DMS 273 treated with DMSO at 0.1 percent for 48 hours (cell line): ENCODE results near the gene IL20RB.
A peak's percentile ranks its signal among the peaks of the same experiment; 100 is the strongest.
"Not testable (repeated sequence)": the region's sequence is repeated elsewhere in the genome, so short reads cannot be mapped to it uniquely, and the experiment has no call there.

Source experiments
- DNase-seq: peaks from one replicate; lab custom pipeline; 2025; lab: John Stamatoyannopoulos, UW

IL20RB gene

DNA sequence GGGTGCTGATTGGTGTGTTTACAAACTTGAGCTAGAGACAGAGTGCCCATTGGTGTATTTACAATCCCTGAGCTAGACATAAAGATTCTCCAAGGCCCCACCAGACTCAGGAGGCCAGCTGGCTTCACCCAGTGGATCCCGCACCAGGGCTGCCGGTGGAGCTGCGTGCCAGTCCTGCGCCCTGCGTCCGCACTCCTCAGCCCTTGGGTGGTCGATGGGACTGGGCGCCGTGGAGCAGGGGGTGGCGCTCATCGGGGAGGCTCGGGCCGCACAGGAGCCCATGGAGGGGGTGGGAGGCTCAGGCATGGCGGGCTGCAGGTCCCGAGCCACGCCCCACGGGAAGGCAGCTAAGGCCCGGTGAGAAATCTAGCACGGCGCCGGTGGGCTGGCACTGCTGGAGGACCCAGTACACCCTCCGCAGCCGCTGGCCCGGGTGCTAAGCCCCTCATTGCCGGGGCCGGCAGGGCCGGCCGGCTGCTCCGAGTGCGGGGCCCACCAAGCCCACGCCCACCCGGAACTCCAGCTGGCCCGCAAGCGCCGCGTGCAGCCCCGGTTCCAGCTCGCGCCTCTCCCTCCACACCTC, 29.7 kb downstream of the IL20RB start:
- not testable (repeated sequence) for DNase-seq

DNA sequence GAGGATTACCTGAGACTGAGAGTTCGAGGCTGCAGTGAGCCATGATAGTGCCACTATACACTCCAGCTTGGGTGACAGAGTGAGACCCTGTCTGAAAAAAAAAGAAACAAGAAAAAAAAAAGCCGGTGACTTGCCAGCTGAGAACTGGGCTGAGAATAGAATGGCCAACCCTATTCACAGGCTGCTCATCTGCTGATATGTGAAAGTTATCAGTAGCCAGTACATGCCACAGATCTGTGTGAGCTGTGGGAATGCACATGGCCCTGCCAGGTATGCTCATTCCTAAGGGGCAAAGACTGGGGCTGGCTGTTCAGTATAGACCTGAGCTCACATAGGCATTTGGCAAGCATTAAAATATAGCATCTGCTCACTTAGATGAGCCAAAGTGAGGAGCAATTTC, 30.9 kb downstream of the IL20RB start:
- DNase-seq = no peak

GRCh38 chr3:136989781-136990524, 32.2 kb downstream of the IL20RB start:
- DNase-seq = no peak

GRCh38 chr3:136990826-136991225, 33.0 kb downstream of the IL20RB start:
- DNase-seq = peak; percentile 93

- DNase-seq = peak; percentile 84
These were observed 34.3 kb downstream of the IL20RB start for GRCh38 chr3:136992115-136992514.

DNA sequence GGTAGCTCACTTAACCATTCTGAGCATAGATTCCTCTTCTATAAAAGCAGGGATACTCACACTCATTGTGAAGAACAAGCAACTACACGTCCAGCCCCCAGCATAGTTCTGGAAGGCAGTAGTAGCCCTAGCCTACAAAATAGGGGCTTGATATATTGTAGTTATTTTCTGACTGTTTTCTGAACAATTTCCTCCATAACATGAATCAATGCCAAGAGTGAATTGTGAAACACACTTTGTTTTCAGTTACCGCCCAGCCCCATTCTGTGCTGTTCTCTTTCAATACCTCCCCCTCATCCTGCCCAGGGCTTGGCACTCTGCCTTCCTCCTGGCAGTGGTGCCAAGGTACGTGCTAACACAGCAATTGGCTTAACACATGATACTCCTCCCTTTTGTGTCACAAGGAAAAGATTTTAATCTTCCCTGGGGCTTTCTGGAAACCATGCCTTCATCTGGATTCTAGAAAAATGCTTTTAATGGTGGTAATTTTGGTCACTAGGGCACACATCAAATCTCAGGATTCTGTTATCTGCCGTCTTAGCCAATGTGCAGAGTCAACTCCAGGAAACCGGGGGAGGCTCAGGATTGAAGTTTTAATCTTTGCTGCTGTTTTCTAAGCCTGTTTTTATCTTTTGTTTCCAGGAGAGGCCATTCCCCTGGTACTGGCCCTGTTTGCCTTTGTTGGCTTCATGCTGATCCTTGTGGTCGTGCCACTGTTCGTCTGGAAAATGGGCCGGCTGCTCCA, 37.2 kb downstream of the IL20RB start:
- DNase-seq = peak; percentile 86

DNA sequence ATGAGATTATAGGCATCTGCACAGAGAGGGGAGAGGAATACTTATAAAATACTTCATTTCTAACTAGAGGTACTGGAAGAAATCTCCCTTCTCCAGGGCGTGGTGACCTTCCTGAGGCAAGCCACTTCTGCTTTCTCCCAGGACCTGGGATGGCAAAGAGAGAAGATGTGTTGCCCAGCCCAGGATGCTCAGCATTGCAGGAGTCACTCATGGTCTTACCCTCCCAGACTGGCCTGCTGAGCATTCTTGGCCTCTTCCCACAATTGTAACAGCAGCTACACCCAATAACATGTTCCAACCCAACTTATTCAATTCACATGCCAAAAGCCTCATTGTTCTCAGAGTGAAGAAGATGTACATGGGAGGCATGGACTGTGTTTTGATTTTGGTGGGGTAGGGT, 37.9 kb downstream of the IL20RB start:
- DNase-seq = no peak

DNA sequence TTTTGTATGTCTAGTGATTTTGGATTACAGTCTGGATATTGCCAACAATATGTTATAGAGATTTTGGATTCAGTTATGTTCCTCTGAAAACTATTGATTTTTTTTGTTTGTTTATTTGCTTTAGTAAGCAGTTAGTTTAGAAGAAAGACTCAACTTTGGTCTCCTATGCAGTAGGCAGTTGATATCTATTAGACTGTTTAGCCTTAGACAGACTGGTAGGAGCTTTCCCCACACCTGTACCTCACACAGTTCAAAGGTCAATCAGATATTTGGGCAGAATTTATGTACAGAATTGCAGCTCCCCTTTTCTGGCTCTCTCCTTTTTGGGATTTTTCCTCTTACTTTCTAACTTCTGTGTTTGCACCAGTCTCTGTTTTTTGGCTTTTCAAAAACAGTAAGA, 42.3 kb downstream of the IL20RB start:
- DNase-seq = no peak

GRCh38 chr3:137007376-137007775, 49.6 kb downstream of the IL20RB start:
- DNase-seq = not testable (repeated sequence)

DNA sequence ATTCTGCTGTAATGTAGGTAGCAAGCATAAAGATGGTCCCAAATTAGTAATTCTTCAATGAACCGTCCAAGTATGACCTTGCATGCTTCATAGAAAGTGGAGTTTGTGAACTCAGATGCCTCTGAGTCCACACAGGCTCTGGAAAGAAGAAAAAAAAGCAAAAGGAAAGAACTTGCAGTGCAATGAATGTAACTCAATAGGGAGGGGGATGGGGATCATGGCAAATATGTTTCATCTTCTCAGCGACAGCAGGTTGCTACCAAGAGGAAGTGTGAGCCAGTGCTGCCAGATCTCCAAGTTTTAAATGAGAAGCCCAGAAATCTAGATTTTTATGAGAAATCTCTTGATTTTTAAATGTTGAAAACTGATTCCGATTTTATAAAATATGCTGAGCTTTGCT, 50.3 kb downstream of the IL20RB start:
- DNase-seq = no peak

- DNase-seq = no peak
These were observed 51.2 kb downstream of the IL20RB start for GRCh38 chr3:137008976-137009375.

- DNase-seq = no peak
These were observed 52.4 kb downstream of the IL20RB start for GRCh38 chr3:137010137-137010536.

DNA sequence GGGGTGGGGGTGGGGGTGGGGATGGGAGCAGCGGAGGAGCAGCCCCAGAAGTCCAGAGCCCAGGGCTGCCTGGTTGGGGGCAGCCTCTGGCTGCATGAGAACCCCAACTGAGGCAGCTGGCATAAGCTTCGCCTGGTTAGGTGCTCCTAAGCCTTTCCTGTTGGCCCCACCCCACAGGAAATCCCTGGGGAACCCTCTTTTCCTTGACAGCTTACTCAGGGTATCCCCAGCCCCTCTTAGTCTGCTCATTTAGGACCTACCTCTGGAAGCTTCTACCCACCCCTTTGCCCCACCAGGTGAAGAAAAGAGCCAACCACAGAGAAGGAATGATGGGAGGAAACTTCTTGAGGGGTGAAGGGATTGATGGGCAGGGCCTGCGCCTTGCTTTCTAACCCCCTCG, 53.4 kb downstream of the IL20RB start:
- DNase-seq = no peak

DNA sequence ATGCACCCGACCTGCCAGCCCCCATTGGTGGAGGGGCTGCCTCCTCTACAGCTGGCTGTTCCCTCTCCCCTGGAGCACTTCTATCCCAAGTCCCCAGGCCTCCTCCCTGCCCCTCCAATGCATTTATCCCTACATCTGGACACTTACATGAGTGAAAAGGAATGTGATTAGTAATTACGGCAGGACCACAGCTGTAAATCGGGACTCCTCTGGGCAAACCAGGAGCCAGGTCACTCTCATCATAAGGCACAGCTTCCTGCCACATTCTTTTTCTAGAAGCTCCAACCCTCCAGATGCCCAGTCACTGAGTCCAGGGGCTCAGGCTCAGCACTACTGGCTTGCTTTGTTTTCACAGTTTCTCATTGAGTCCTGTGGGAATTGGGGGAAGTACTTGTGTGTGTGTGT, 54.3 kb downstream of the IL20RB start:
- no peak for DNase-seq

- DNase-seq = peak; percentile 42
These were observed 56.3 kb downstream of the IL20RB start for GRCh38 chr3:137013951-137014688.

DNA sequence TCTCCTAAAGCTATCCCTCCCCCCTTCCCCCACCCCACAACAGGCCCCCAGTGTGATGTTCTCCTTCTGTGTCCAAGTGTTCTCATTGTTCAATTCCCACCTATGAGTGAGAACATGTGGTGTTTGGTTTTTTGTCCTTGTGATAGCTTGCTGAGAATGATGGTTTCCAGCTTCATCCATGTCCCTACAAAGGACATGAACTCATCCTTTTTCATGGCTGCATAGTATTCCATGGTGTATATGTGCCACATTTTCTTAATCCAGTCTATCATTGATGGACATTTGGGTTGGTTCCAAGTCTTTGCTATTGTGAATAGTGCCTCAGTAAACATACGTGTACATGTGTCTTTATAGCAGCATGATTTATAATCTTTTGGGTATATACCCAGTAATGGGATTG, 59.5 kb downstream of the IL20RB start:
- DNase-seq = not testable (repeated sequence)

GRCh38 chr3:137020315-137020714, 62.5 kb downstream of the IL20RB start:
- DNase-seq = no peak

DNA sequence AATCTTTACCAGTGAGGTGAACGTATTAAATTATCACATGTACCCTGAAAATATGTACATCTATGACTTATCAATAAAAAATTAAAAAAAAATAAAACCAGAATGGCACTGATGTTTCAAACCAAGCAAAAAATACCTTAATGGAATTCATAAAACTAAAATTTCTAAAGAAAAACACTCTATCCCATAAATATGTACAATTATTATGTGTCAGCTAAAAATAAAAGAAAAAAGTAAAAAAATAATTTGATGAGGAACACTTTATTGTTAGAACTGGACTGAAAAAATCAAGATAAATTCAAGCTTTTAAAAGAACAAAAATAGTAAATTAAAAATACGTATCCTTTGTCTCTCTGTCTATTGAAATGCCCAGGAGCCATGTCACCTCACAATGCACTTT, 63.1 kb downstream of the IL20RB start:
- DNase-seq = no peak

- no peak for DNase-seq
These were observed 66.6 kb downstream of the IL20RB start for GRCh38 chr3:137024348-137024747.

DNA sequence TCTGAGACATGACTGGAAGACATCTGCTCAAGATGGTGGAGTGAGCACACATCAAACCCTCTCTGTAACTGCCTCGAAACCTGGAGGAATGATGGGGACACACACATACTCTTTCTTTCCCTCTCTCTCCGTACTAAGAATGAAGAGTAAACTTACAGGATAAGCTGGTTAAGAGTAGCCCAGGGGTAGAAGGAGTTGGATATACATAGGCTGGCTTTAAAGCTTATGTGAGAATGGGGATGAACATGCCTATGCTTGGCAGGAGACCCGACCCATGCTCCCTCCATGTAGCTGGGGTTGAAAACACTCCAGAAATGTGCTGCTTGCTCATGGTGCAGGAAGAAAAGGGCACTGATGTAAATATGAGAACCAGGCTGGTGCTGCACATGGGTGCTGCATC, 68.9 kb downstream of the IL20RB start:
- DNase-seq = no peak

GRCh38 chr3:137032465-137033120, 74.8 kb downstream of the IL20RB start:
- peak; percentile 74 for DNase-seq

DNA sequence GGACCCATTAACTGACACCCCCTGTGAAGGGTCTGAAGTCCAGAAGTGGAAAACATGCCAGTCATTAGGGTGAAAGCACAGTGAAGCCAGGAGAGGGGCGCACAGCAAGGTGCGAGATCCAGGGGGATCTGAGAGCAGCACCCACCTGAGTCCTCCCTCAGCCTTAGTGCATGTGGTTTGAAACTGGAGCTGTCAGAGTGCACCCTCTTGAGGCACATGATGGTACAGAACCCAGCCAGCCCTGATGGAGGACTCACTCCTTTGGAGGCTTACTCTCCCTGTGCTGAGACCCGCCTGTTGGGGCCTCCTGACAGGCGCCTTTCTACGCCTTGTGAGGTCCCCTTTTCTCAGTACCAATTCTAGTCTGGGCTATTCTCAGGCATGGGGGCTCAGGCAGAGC, 77.8 kb downstream of the IL20RB start:
- no peak for DNase-seq
